ENCODE measurements around the gene DYNC2I2. TPM values are rescaled to one million over a fixed set of nuclear protein-coding genes. Genes with fewer than 3 reads are reported as not detected.
A peak's percentile ranks its signal among the peaks of the same experiment; 100 is the strongest.
"Not testable (repeated sequence)": the region's sequence is repeated elsewhere in the genome, so short reads cannot be mapped to it uniquely, and the experiment has no call there.

Gene DYNC2I2
- 81.0 and 116 TPM in 2 replicates for total RNA-seq (2014; rRNA removed; shearing (Covaris generic))

- peak; percentile 90 for DNase-seq (ENCODE audit: low read depth)
Observed at GRCh38 chr9:128656416-128657343, at the start of gene DYNC2I2. Gene DYNC2I2, minus strand, starts transcription at chr9:128656847. Its CDS starts 121 bp downstream, at chr9:128656726.

- no peak for DNase-seq (ENCODE audit: low read depth)
Observed at GRCh38 chr9:128706045-128706444, 49.4 kb upstream of the DYNC2I2 start.

DNA sequence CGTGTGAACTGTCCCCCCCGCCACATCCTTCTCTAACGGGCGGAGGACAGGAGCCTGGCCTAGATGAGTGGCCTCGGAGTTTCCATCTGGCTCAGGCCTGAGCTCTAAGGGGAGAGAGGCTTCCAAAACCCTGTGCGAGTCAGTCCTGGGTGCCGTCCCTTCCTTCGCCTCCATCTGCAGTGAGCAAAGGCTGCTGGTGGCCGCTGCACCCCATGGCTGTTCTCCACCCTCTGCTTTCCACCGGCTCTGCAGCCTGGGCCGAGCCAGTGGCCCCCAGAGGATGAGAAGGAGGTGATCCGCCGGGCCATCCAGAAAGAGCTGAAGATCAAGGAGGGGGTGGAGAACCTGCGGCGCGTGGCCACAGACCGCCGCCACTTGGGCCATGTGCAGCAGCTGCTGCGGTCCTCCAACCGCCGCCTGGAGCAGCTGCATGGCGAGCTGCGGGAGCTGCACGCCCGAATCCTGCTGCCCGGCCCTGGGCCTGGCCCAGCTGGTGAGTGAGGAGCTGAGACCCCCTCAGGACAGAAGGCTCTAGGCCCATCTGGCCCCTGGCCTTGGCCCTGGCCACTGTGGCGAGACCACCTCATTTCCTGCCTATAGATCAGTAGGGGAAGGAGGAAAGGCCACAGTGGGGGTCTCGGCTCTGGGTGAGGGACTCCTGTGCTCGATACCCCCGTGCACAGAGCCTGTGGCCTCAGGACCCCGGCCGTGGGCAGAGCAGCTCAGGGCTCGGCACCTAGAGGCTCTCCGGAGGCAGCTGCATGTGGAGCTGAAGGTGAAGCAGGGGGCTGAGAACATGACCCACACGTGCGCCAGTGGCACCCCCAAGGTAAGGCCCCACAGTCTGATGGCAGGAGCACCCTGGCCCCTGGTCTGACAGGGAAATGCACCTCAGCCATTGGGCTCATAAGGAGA lies 48.7 kb upstream of the DYNC2I2 start:
- DNase-seq (ENCODE audit: low read depth) = no peak

- no peak for DNase-seq (ENCODE audit: low read depth)
Observed at GRCh38 chr9:128704356-128704670, 47.7 kb upstream of the DYNC2I2 start.

DNA sequence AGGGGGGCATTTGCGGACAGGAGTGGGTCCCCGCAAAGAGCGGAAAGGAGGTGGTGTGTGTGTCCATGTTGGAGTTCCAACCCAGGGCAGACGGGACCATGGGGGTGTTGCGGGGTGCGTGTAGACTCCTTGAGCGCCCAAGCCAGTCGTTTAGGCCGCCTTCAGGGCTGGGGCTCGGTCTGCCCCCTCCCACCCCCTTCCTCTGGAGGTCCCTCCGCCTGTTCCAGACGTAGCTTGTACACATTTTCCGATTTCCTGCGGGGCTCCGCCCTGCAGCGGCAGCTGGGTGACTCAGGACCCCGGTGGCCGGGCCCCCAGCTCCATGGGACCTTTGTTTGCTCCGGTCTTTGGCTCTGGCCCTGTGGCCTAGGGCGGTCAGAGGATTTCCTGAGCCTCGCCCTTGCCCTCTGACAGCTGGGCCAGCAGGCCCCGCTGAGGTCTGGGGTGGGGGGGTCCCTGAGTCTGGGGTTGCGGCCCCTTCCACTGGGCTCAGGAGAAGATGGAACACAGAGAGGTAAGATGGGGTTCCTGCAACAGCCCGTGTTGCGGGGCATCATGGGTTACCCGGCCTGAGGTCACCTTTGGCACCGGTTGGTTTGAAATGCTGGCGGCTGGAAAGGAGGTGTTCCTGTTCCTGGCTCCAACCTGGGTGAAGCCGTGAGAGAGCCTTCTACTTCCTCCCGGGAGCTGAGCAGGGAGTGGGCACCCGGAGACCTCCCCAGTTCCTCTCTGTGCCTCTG lies 47.1 kb upstream of the DYNC2I2 start:
- no peak for DNase-seq (ENCODE audit: low read depth)

GRCh38 chr9:128702949-128703615 lies 46.4 kb upstream of the DYNC2I2 start:
- peak; percentile 26 for DNase-seq (ENCODE audit: low read depth)

DNA sequence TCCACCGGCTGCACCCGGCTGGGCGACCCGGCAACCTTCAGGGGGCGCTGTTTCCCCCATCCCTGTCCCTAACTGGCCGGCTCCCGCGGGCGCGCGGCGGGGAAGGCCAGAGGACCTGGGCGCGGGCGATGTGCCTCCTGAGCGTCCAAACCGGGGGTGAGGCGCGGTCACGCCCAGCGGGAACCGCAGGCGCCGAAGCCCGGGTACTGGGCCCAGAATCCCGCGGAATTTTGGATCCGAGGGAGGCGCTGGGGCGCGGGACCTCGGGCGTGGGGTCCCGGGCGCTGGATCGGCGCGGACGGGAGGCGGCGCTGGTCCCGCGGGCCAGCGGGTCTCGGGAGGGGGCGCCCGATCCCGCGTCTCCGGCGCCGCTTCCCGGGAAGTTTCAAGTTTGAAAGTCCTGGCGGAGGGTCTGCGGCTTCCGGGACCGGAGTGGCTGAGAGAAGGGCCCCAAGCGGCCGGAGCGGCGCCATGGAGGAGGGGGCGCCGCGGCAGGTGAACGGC lies 45.9 kb upstream of the DYNC2I2 start, which contains the start of gene PKN3:
Gene PKN3 (plus strand): TSS at position 59 of the 504 bp plus-strand sequence. CDS start 413 bp downstream, at position 472.
- peak; percentile 73 for DNase-seq (ENCODE audit: low read depth)

DNA sequence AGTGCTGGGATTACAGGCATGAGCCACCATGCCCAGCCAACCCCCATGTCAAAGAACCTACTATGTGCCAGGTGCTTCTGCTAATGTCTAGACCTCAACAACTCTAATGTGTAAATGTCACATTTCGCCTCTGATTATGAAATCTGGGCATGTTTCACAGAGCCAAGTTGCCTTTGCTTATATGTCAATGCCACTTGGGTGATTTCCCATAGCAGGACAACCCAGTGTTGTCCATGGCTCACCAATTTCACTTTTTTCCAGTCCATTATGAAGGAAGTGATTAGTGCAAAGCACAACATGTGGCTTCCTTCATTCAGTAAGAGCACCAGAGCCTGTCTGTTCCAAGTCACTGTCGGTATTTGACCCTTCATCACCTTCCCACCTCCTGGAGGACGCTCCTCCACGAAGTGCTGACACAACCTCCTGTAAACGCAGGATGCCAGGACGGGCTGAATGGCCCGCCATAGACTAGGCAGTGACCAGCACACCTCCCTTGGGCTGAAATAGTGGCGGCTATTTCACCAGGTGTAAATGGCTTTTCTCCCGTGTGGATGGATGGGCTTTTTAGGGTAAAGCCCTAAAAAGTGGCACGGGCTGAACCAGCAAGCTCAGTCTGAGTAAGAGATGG lies 44.7 kb upstream of the DYNC2I2 start:
- DNase-seq (ENCODE audit: low read depth) = no peak

DNA sequence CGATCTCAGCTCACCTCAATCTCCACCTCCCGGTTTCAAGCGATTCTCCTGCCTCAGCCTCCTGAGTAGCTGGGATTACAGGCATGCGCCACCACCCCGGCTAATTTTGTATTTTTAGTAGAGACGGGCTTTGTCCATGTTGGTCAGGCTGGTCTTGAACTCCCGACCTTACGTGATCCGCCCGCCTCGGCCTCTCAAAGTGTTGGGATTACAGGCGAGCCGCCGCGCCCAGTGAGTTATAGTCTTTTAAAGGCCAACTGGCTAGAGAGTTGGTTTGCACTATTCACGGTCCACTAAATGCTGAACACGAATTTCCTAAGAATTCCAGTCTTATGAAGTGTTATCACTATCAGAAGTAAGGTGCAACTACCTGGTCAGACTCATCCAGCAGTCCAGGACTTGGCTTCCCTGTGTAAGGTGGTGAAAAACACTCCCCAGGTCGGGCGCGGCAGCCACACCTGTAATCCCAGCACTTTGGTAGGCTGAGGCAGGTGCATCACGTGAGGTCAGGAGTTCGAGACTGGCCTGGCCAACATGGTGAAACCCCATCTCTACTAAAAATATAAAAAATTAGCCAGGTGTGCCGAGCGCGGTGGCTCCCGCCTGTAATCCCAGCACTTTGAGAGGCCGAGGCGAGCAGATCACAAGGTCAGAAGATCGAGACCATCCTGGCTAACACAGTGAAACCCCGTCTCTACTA lies 42.6 kb upstream of the DYNC2I2 start:
- not testable (repeated sequence) for DNase-seq (ENCODE audit: low read depth)

- DNase-seq (ENCODE audit: low read depth) = no peak
Observed at GRCh38 chr9:128696923-128697707, 40.5 kb upstream of the DYNC2I2 start.

GRCh38 chr9:128694344-128694743 lies 37.7 kb upstream of the DYNC2I2 start:
- DNase-seq (ENCODE audit: low read depth) = no peak

- not testable (repeated sequence) for DNase-seq (ENCODE audit: low read depth)
Observed at GRCh38 chr9:128693738-128694137, 37.1 kb upstream of the DYNC2I2 start.

DNA sequence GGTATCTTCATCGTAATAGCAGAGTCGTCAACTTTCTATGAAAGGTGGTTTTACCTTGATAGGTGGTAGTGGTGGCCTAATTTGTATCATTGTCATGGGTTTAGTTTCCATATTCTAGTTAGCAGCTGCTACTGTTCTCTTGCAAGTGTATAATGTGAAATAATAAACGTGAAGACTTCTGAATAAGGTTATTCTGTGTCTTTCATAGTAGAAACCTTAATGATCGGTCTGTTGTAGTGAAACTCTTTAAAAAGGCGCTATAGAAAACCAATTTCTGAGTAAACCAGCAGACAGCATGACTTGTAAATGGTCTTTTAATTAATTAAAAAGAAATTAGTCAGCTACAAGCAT lies 34.0 kb upstream of the DYNC2I2 start:
- DNase-seq (ENCODE audit: low read depth) = no peak

- peak; percentile 36 for DNase-seq (ENCODE audit: low read depth)
Observed at GRCh38 chr9:128689820-128690683, 33.4 kb upstream of the DYNC2I2 start.

- no peak for DNase-seq (ENCODE audit: low read depth)
Observed at GRCh38 chr9:128689293-128689774, 32.7 kb upstream of the DYNC2I2 start.

DNA sequence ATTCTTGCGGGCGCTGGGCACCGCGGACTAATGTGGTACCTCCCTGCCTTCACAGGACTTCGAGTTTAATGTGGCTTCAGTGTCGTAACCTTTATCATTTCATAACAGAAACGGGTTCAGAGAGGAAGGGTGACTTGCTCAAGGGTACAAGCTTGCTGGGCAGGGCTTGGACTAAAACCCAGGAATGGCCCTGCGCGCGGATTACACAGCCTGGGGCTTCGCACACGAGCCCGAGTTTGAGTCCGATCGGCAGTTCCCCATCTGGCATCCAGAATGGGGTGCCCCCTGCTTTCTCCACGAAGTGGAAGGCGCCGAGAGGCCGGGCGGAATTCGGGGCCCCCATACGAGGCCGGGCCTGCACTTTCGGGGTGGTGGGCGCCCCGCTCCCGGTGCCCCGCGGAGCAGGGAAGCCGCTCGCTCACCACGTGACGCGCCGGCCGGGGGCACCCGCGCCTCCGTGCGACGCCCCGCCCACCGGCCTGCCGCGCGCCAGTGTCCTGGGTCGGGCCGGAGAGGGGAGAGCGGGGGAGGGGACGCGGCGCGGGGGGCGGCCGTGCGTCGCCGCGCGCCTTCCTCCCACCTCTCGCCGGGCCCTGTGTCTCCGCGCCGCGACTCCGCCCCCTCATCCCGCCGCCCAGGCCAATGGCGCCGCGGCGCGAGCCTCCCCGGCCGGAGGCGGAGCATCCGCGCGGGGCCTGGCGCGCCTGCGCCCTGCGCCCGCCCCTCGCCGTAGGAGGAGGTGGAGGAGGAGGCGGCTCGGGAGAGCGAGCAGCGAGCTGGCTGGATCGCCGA lies 32.0 kb upstream of the DYNC2I2 start, which contains the start of gene SET:
Gene SET (plus strand): TSS at position 722 of the 792 bp plus-strand sequence. CDS start 361 bp downstream, outside the sequence.
- peak; percentile 90 for DNase-seq (ENCODE audit: low read depth)

GRCh38 chr9:128687453-128687852 lies 30.8 kb upstream of the DYNC2I2 start:
- DNase-seq (ENCODE audit: low read depth) = no peak
